HCT116 (cell line): ENCODE results near the gene MSANTD3. TPM values are rescaled to one million over a fixed set of nuclear protein-coding genes. Genes with fewer than 3 reads are reported as not detected.

Experiments used
- ATAC-seq: fragments of 200-7000 bp; cut with Tn5 transposase; 2 replicates; pipeline ENCODE4 v1.9.1; 2020; ENCODE audit warnings: mild to moderate bottlenecking, moderate library complexity
- BruUV-seq: library from RNA; stranded (reverse); fragments of 400-500 nt; replicated peaks from 2 replicates; lab custom pipeline; 2021; lab: Mats Ljungman, UMichigan
- CTCF ChIA-PET: fragments of 300-600 bp; sonication (Branson Sonifier 250); formaldehyde crosslinking; loops from one replicate; lab custom pipeline; 2021; ENCODE audit warnings: antibody characterized with exemption; lab: Charles Lee
- POLR2A ChIA-PET: fragments of 300-600, 350-600 bp; sonication (Branson Sonifier 250); formaldehyde crosslinking; loops from one replicate; lab custom pipeline; 2021; ENCODE audit warnings: antibody characterized with exemption; lab: Charles Lee
- RAD21 ChIA-PET, 2 experiments: fragments of 300-600 bp; sonication (Branson Sonifier 250); formaldehyde crosslinking; loops; one replicate each; lab custom pipeline; 2023; ENCODE audit warnings: low total read pairs in 2 of 2; ENCODE audit not compliant: uncharacterized antibody in 2 of 2, unreplicated experiment in 2 of 2, low non-redundant PET in 1 of 2; lab: Charles Lee
- DNase-seq: peaks from one replicate; pipeline ENCODE4 v3.0.0-alpha.2; 2010; ENCODE audit warnings: low read depth, low spot score
- H2AFZ ChIP-seq: fragments of 200-600 bp; shearing (Covaris generic), sonication (generic); 2 replicates; pipeline ENCODE4 v1.6.1; 2017; ENCODE audit warnings: low read depth, mixed run types, mixed read lengths, antibody characterized with exemption, low read length; ENCODE audit not compliant: poor library complexity, severe bottlenecking
- H3K27ac ChIP-seq: 2 replicates; pipeline ENCODE4 v1.5.1; 2012; ENCODE audit warnings: low read depth, low read length
- H3K27me3 ChIP-seq: fragments of 200-600 bp; sonication (generic); 2 replicates; pipeline ENCODE4 v1.6.1; 2016; ENCODE audit warnings: mixed run types, low read length, mixed read lengths; ENCODE audit not compliant: insufficient read depth
- H3K36me3 ChIP-seq, 2 experiments: fragments of 200-500 bp in 1 of 2; fragments of 200-600 bp in 1 of 2; sonication (Bioruptor generic) in 1 of 2; sonication (generic) in 1 of 2; 2 replicates each; pipeline versions ENCODE4 v1.5.1 to v1.6.1; 2014 to 2016; ENCODE audit warnings: low read length in 2 of 2, inconsistent platforms in 1 of 2, mixed read lengths in 1 of 2, mixed run types in 1 of 2; ENCODE audit not compliant: insufficient read depth in 2 of 2, control insufficient read depth in 1 of 2
- H3K4me1 ChIP-seq, 2 experiments: fragments of 200-600 bp in 1 of 2; sonication (generic) in 1 of 2; 2 replicates each; pipeline versions ENCODE4 v1.5.1 to v1.6.1; 2012 to 2017; ENCODE audit warnings: low read length in 2 of 2, inconsistent platforms in 1 of 2, mild to moderate bottlenecking in 1 of 2, mixed read lengths in 1 of 2, mixed run types in 1 of 2, moderate library complexity in 1 of 2; ENCODE audit not compliant: insufficient read depth in 2 of 2, control insufficient read depth in 1 of 2
- H3K4me2 ChIP-seq: fragments of 200-600 bp; sonication (generic); 2 replicates; pipeline ENCODE4 v1.6.1; 2017; ENCODE audit warnings: mixed run types, low read length, mixed read lengths
- H3K4me3 ChIP-seq, 2 experiments: fragments of 200-600 bp in 1 of 2; sonication (generic) in 1 of 2; replicated peaks in 1 of 2; 2 replicates each; pipeline ENCODE4 v1.5.1; 2011 to 2016; ENCODE audit warnings: low read length in 2 of 2, control low read depth in 1 of 2, low read depth in 1 of 2, mild to moderate bottlenecking in 1 of 2, mixed read lengths in 1 of 2, mixed run types in 1 of 2
- H3K79me2 ChIP-seq: fragments of 200-600 bp; sonication (generic); 2 replicates; pipeline ENCODE4 v1.6.1; 2017; ENCODE audit warnings: mild to moderate bottlenecking, mixed run types, low read length, moderate library complexity, mixed read lengths; ENCODE audit not compliant: insufficient read depth
- H3K9ac ChIP-seq: fragments of 200-600 bp; sonication (generic); 2 replicates; pipeline ENCODE4 v1.6.1; 2016; ENCODE audit warnings: low read length, mixed read lengths
- H3K9me2 ChIP-seq: fragments of 200-600 bp; sonication (generic), shearing (Covaris generic); 2 replicates; pipeline ENCODE4 v1.6.1; 2017; ENCODE audit warnings: mixed run types, mild to moderate bottlenecking, moderate library complexity; ENCODE audit not compliant: insufficient read depth
- H3K9me3 ChIP-seq, 2 experiments: fragments of 200-500 bp in 1 of 2; fragments of 200-600 bp in 1 of 2; sonication (Bioruptor generic) in 1 of 2; sonication (generic) in 1 of 2; 2 replicates each; pipeline ENCODE4 v1.6.1; 2014 to 2017; ENCODE audit warnings: low read length in 2 of 2, mixed read lengths in 2 of 2, inconsistent platforms in 1 of 2, low read depth in 1 of 2, mild to moderate bottlenecking in 1 of 2, mixed run types in 1 of 2, moderate library complexity in 1 of 2; ENCODE audit not compliant: control insufficient read depth in 1 of 2, insufficient read depth in 1 of 2
- H4K20me1 ChIP-seq: fragments of 200-600 bp; sonication (generic), shearing (Covaris generic); 2 replicates; pipeline ENCODE4 v1.6.1; 2017; ENCODE audit warnings: mixed run types, mild to moderate bottlenecking, moderate library complexity; ENCODE audit not compliant: insufficient read depth
- CBX3 ChIP-seq: IDR thresholded peaks from 2 replicates; pipeline ENCODE4 v1.6.1; 2012; ENCODE audit warnings: low read depth
- CEBPB ChIP-seq: IDR thresholded peaks from 2 replicates; pipeline ENCODE4 v1.6.1; 2012; ENCODE audit warnings: low read depth
- ELF1 ChIP-seq: IDR thresholded peaks from 2 replicates; pipeline ENCODE4 v1.6.1; 2012; ENCODE audit warnings: low read depth, borderline replicate concordance
- EZH2 ChIP-seq: fragments of 200-600 bp; sonication (generic); IDR thresholded peaks from 2 replicates; pipeline ENCODE4 v1.6.1; 2017; ENCODE audit warnings: antibody characterized with exemption, mixed run types
- EZH2phosphoT487 ChIP-seq: fragments of 200-600 bp; IDR thresholded peaks from 2 replicates; pipeline ENCODE4 v1.6.1; 2018; ENCODE audit warnings: antibody characterized with exemption, borderline replicate concordance
- MAX ChIP-seq: IDR thresholded peaks from 2 replicates; pipeline ENCODE4 v1.6.1; 2012
- POLR2A ChIP-seq: IDR thresholded peaks from 2 replicates; pipeline ENCODE4 v1.7.0; 2011; ENCODE audit warnings: borderline replicate concordance; ENCODE audit not compliant: insufficient read depth, insufficient read length; ENCODE audit errors: extremely low read depth
- RAD21 ChIP-seq: IDR thresholded peaks from 2 replicates; pipeline ENCODE4 v1.6.1; 2012; ENCODE audit warnings: low read depth, mild to moderate bottlenecking
- SRF ChIP-seq: IDR thresholded peaks from 2 replicates; pipeline ENCODE4 v1.6.1; 2012; ENCODE audit warnings: low read depth
- TCF7L2 ChIP-seq: IDR thresholded peaks from 2 replicates; pipeline ENCODE4 v1.7.0; 2011; ENCODE audit warnings: borderline replicate concordance, inconsistent platforms; ENCODE audit not compliant: insufficient read depth, insufficient read length; ENCODE audit errors: extremely low read depth
- ZFX ChIP-seq: fragments of 450-650 bp; IDR thresholded peaks from 2 replicates; pipeline ENCODE4 v1.6.1; 2017
- ZNF274 ChIP-seq: fragments of 200-500 bp; sonication (Bioruptor generic); IDR thresholded peaks from 2 replicates; pipeline ENCODE4 v1.6.1; 2014; ENCODE audit warnings: mild to moderate bottlenecking, low read depth, low read length, inconsistent platforms
- intact Hi-C: fragments of 100-400 bp; cut with micrococcal nuclease; formaldehyde crosslinking; loops from 2 replicates; pipeline ENCODE4 v1.10.0; 2022
- total RNA-seq: library from RNA; stranded (reverse); gene quantifications from one replicate; pipeline ENCODE4 v1.2.1, GENCODE V29; 2021; ENCODE audit not compliant: unreplicated experiment
- TF ChIP-seq, protein P1 (sequence below): IDR thresholded peaks from 2 replicates; pipeline ENCODE4 v1.6.1; 2012
- TF ChIP-seq, protein P2 (sequence below): IDR thresholded peaks from 2 replicates; pipeline ENCODE4 v1.6.1; 2011; ENCODE audit warnings: mild to moderate bottlenecking, low read length, moderate library complexity; ENCODE audit not compliant: insufficient replicate concordance; ENCODE audit errors: extremely low read depth
- TF ChIP-seq, protein P3 (sequence below), 3 experiments: fragments of 200-600 bp in 1 of 3; sonication (generic) in 1 of 3; IDR thresholded peaks in 2 of 3; conservative IDR thresholded peaks in 1 of 3; 2 replicates each; pipeline ENCODE4 v1.5.1; 2012 to 2017; ENCODE audit warnings: low read depth in 2 of 3, low read length in 2 of 3, antibody characterized with exemption in 1 of 3, borderline replicate concordance in 1 of 3, control low read depth in 1 of 3, mild to moderate bottlenecking in 1 of 3, mixed read lengths in 1 of 3, mixed run types in 1 of 3, moderate library complexity in 1 of 3; ENCODE audit not compliant: insufficient read depth in 1 of 3
- TF ChIP-seq, protein P4 (sequence below): IDR thresholded peaks from 2 replicates; pipeline ENCODE4 v1.6.1; 2012; ENCODE audit warnings: low read depth

The MSANTD3 gene
- total RNA-seq, 1 experiment from 2014 or later = 31.3 TPM

DNA sequence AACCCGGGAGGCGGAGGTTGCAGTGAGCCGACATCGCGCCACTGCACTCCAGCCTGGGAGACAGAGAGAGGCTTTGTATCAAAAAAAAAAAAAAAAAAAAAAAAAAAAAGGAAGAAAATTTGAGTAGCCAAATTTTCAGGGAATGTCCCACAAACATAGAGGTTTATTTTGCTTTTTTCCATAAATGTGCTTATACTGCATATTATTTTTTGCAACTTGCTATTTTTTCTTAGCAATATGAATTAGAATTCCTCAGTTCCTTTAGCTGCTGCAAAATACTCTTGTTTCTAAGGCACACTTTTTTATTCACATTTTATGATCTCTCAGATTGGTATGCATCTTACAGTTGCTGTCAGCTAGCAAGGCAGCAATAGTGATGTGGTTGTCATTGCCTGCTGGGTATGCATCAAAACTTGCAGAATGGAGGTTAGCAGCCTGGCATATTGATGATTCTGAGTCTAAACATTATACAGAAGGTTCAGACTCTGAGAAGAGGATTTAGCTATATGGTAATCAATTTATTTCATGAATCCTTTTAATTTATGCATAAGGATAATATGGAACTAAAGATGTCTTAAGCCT is 13.0 kb upstream of the MSANTD3 start:
- no peak overlapping the region for H3K27ac ChIP-seq
- DNase-seq = no peak
- H3K79me2 ChIP-seq = no peaks in the 10 kb centered on the region
- H2AFZ ChIP-seq = no peak overlapping the region
- H3K9me2 ChIP-seq = no peaks in the 10 kb centered on the region; the same call in 1 of the 2 replicates
- H3K4me2 ChIP-seq = no peak overlapping the region
- H3K4me1 ChIP-seq = no peaks in the 10 kb centered on the region
- no peaks in the 10 kb centered on the region for H3K27me3 ChIP-seq
- TF ChIP-seq MAX (no peak), ZFX (no peak), CEBPB (no peak), TCF7L2 (no peak), CBX3 (no peak), ZNF274 (no peak), ELF1 (no peak), EZH2phosphoT487 (no peak), SRF (no peak), POLR2A (no peak), EZH2 (no peak), RAD21 (no peak)
- TF ChIP-seq, protein P1, sequence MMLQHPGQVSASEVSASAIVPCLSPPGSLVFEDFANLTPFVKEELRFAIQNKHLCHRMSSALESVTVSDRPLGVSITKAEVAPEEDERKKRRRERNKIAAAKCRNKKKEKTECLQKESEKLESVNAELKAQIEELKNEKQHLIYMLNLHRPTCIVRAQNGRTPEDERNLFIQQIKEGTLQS = no peak
- TF ChIP-seq, protein P2, sequence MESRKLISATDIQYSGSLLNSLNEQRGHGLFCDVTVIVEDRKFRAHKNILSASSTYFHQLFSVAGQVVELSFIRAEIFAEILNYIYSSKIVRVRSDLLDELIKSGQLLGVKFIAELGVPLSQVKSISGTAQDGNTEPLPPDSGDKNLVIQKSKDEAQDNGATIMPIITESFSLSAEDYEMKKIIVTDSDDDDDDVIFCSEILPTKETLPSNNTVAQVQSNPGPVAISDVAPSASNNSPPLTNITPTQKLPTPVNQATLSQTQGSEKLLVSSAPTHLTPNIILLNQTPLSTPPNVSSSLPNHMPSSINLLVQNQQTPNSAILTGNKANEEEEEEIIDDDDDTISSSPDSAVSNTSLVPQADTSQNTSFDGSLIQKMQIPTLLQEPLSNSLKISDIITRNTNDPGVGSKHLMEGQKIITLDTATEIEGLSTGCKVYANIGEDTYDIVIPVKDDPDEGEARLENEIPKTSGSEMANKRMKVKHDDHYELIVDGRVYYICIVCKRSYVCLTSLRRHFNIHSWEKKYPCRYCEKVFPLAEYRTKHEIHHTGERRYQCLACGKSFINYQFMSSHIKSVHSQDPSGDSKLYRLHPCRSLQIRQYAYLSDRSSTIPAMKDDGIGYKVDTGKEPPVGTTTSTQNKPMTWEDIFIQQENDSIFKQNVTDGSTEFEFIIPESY = no peak
- TF ChIP-seq, protein P3, sequence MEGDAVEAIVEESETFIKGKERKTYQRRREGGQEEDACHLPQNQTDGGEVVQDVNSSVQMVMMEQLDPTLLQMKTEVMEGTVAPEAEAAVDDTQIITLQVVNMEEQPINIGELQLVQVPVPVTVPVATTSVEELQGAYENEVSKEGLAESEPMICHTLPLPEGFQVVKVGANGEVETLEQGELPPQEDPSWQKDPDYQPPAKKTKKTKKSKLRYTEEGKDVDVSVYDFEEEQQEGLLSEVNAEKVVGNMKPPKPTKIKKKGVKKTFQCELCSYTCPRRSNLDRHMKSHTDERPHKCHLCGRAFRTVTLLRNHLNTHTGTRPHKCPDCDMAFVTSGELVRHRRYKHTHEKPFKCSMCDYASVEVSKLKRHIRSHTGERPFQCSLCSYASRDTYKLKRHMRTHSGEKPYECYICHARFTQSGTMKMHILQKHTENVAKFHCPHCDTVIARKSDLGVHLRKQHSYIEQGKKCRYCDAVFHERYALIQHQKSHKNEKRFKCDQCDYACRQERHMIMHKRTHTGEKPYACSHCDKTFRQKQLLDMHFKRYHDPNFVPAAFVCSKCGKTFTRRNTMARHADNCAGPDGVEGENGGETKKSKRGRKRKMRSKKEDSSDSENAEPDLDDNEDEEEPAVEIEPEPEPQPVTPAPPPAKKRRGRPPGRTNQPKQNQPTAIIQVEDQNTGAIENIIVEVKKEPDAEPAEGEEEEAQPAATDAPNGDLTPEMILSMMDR (IDR thresholded peaks at IDR 0.05 in 2 of 3, conservative IDR thresholded peaks at IDR 0.05 in 1 of 3; ENCODE audit: borderline replicate concordance in 1 of 3, insufficient read depth in 1 of 3, low read depth in 2 of 3, low read length in 2 of 3) = no peak
- TF ChIP-seq, protein P4, sequence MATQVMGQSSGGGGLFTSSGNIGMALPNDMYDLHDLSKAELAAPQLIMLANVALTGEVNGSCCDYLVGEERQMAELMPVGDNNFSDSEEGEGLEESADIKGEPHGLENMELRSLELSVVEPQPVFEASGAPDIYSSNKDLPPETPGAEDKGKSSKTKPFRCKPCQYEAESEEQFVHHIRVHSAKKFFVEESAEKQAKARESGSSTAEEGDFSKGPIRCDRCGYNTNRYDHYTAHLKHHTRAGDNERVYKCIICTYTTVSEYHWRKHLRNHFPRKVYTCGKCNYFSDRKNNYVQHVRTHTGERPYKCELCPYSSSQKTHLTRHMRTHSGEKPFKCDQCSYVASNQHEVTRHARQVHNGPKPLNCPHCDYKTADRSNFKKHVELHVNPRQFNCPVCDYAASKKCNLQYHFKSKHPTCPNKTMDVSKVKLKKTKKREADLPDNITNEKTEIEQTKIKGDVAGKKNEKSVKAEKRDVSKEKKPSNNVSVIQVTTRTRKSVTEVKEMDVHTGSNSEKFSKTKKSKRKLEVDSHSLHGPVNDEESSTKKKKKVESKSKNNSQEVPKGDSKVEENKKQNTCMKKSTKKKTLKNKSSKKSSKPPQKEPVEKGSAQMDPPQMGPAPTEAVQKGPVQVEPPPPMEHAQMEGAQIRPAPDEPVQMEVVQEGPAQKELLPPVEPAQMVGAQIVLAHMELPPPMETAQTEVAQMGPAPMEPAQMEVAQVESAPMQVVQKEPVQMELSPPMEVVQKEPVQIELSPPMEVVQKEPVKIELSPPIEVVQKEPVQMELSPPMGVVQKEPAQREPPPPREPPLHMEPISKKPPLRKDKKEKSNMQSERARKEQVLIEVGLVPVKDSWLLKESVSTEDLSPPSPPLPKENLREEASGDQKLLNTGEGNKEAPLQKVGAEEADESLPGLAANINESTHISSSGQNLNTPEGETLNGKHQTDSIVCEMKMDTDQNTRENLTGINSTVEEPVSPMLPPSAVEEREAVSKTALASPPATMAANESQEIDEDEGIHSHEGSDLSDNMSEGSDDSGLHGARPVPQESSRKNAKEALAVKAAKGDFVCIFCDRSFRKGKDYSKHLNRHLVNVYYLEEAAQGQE = no peak
- no peaks in the 10 kb centered on the region for H3K9me3 ChIP-seq
- H4K20me1 ChIP-seq = no peaks in the 10 kb centered on the region
- POLR2A ChIA-PET = no interaction called here
- H3K4me3 ChIP-seq = no peak overlapping the region
- no TSS peak for BruUV-seq
- no peak for ATAC-seq
- intact Hi-C loops = no loop called here
- RAD21 ChIA-PET = no interaction called here
- H3K36me3 ChIP-seq = no peaks in the 10 kb centered on the region
- H3K9ac ChIP-seq = no peak overlapping the region
- CTCF ChIA-PET = no interaction called here
